Endothelial cell (in vitro differentiated cells): ENCODE data around the gene PTPN23. TPM values are rescaled to one million over a fixed set of nuclear protein-coding genes. Genes with fewer than 3 reads are reported as not detected.

Experiments
- DNase-seq: peaks from one replicate; pipeline ENCODE4 v3.0.0; 2021; ENCODE audit warnings: low spot score
- H3K27ac Mint-ChIP-seq: one replicate; pipeline ENCODE4 v1.8.0; 2021; ENCODE audit warnings: mixed read lengths, inconsistent platforms; ENCODE audit not compliant: unreplicated experiment
- H3K27me3 Mint-ChIP-seq: one replicate; pipeline ENCODE4 v1.8.0; 2021; ENCODE audit warnings: mild to moderate bottlenecking, moderate library complexity, mixed read lengths, inconsistent platforms; ENCODE audit not compliant: unreplicated experiment
- H3K36me3 Mint-ChIP-seq: one replicate; pipeline ENCODE4 v1.8.0; 2021; ENCODE audit warnings: mild to moderate bottlenecking, low read depth, mixed read lengths, inconsistent platforms; ENCODE audit not compliant: unreplicated experiment
- H3K4me1 Mint-ChIP-seq: one replicate; pipeline ENCODE4 v1.8.0; 2021; ENCODE audit warnings: mild to moderate bottlenecking, mixed read lengths, inconsistent platforms; ENCODE audit not compliant: unreplicated experiment
- H3K4me3 Mint-ChIP-seq: one replicate; pipeline ENCODE4 v1.8.0; 2021; ENCODE audit warnings: mild to moderate bottlenecking, mixed read lengths, inconsistent platforms; ENCODE audit not compliant: unreplicated experiment
- H3K9me3 Mint-ChIP-seq: one replicate; pipeline ENCODE4 v1.8.0; 2021; ENCODE audit warnings: mixed read lengths, inconsistent platforms; ENCODE audit not compliant: unreplicated experiment
- total RNA-seq: library from RNA; stranded (reverse); fragmentation: NEBNext Ultra II Directional; extraction: Animal tissue kit (Norgen Biotek cat#: 25700); gene quantifications from one replicate; pipeline ENCODE4 v1.2.1, GENCODE V29; 2021; ENCODE audit not compliant: unreplicated experiment
- TF ChIP-seq, protein P1 (sequence below): fragments of 200-600 bp; sonication (generic); IDR thresholded peaks from one replicate; pipeline ENCODE4 v1.5.0; 2021; ENCODE audit warnings: antibody characterized with exemption; ENCODE audit not compliant: unreplicated experiment

The PTPN23 gene
- total RNA-seq, 1 donor from 2014 or later: 47.8 TPM

DNA sequence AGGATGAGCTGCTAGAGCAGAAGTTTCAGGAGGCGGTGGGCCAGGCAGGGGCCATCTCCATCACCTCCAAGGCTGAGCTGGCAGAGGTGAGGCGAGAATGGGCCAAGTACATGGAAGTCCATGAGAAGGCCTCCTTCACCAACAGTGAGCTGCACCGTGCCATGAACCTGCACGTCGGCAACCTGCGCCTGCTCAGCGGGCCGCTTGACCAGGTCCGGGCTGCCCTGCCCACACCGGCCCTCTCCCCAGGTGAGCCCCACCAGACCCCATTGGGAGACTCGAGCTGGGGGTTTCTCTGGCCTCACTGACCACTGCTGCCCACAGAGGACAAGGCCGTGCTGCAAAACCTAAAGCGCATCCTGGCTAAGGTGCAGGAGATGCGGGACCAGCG is 28.0 kb downstream of the PTPN23 start:
- no peak overlapping the region for H3K27ac Mint-ChIP-seq
- H3K4me1 Mint-ChIP-seq: no peaks in the 10 kb centered on the region
- DNase-seq: no peak
- TF ChIP-seq, protein P1, sequence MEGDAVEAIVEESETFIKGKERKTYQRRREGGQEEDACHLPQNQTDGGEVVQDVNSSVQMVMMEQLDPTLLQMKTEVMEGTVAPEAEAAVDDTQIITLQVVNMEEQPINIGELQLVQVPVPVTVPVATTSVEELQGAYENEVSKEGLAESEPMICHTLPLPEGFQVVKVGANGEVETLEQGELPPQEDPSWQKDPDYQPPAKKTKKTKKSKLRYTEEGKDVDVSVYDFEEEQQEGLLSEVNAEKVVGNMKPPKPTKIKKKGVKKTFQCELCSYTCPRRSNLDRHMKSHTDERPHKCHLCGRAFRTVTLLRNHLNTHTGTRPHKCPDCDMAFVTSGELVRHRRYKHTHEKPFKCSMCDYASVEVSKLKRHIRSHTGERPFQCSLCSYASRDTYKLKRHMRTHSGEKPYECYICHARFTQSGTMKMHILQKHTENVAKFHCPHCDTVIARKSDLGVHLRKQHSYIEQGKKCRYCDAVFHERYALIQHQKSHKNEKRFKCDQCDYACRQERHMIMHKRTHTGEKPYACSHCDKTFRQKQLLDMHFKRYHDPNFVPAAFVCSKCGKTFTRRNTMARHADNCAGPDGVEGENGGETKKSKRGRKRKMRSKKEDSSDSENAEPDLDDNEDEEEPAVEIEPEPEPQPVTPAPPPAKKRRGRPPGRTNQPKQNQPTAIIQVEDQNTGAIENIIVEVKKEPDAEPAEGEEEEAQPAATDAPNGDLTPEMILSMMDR: no peak
- H3K36me3 Mint-ChIP-seq: peaks cover 10% of the 10 kb centered on the region
- H3K27me3 Mint-ChIP-seq: peaks cover 10% of the 10 kb centered on the region
- no peaks in the 10 kb centered on the region for H3K9me3 Mint-ChIP-seq
- no peak overlapping the region for H3K4me3 Mint-ChIP-seq

DNA sequence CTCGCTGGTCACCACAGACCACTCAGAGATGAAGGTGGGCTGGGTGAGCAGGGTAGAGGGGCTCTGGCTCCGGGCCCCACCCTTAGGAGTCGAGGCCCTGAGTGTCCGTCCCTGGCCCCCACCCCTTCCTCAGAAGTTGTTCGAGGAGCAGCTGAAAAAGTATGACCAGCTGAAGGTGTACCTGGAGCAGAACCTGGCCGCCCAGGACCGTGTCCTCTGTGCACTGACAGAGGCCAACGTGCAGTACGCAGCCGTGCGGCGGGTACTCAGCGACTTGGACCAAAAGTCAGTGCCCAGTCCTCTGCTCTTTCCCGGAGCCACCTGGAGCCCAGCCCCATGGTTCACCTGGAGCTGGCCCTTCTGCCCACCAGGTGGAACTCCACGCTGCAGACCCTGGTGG is 28.5 kb downstream of the PTPN23 start:
- no peak for DNase-seq
- Mint-ChIP-seq H3K27me3 (peaks cover 10% of the 10 kb centered on the region), H3K9me3 (no peaks in the 10 kb centered on the region), H3K36me3 (peaks cover 12% of the 10 kb centered on the region), H3K4me1 (no peaks in the 10 kb centered on the region), H3K4me3 (no peak overlapping the region), H3K27ac (no peak overlapping the region)
- TF ChIP-seq, protein P1: no peak

DNA sequence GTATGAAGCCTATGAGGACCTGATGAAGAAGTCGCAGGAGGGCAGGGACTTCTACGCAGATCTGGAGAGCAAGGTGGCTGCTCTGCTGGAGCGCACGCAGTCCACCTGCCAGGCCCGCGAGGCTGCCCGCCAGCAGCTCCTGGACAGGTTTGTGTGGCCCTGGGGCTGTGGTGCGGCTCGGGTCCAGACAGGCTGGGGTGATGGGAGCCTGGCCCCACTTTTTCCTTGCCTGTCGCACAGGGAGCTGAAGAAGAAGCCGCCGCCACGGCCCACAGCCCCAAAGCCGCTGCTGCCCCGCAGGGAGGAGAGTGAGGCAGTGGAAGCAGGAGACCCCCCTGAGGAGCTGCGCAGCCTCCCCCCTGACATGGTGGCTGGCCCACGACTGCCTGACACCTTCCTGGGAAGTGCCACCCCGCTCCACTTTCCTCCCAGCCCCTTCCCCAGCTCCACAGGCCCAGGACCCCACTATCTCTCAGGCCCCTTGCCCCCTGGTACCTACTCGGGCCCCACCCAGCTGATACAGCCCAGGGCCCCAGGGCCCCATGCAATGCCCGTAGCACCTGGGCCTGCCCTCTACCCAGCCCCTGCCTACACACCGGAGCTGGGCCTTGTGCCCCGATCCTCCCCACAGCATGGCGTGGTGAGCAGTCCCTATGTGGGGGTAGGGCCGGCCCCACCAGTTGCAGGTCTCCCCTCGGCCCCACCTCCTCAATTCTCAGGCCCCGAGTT is 29.0 kb downstream of the PTPN23 start:
- Mint-ChIP-seq H3K27me3 (peaks cover 10% of the 10 kb centered on the region), H3K36me3 (peaks cover 15% of the 10 kb centered on the region)

DNA sequence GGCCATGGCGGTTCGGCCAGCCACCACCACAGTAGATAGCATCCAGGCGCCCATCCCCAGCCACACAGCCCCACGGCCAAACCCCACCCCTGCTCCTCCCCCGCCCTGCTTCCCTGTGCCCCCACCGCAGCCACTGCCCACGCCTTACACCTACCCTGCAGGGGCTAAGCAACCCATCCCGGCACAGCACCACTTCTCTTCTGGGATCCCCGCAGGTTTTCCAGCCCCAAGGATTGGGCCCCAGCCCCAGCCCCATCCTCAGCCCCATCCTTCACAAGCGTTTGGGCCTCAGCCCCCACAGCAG is 29.5 kb downstream of the PTPN23 start:
- H3K9me3 Mint-ChIP-seq: no peaks in the 10 kb centered on the region
- TF ChIP-seq, protein P1: no peak
- H3K4me3 Mint-ChIP-seq: no peak overlapping the region
- H3K4me1 Mint-ChIP-seq: no peaks in the 10 kb centered on the region
- H3K27ac Mint-ChIP-seq: no peak overlapping the region
- H3K27me3 Mint-ChIP-seq: peaks cover 11% of the 10 kb centered on the region
- peaks cover 20% of the 10 kb centered on the region for H3K36me3 Mint-ChIP-seq
- DNase-seq: no peak

More for the DNA sequence above, 29.0 kb downstream of the PTPN23 start:
- H3K4me1 Mint-ChIP-seq: no peaks in the 10 kb centered on the region
- TF ChIP-seq, protein P1: no peak
- H3K4me3 Mint-ChIP-seq: no peak overlapping the region
- H3K9me3 Mint-ChIP-seq: no peaks in the 10 kb centered on the region
- no peak for DNase-seq
- no peak overlapping the region for H3K27ac Mint-ChIP-seq

DNA sequence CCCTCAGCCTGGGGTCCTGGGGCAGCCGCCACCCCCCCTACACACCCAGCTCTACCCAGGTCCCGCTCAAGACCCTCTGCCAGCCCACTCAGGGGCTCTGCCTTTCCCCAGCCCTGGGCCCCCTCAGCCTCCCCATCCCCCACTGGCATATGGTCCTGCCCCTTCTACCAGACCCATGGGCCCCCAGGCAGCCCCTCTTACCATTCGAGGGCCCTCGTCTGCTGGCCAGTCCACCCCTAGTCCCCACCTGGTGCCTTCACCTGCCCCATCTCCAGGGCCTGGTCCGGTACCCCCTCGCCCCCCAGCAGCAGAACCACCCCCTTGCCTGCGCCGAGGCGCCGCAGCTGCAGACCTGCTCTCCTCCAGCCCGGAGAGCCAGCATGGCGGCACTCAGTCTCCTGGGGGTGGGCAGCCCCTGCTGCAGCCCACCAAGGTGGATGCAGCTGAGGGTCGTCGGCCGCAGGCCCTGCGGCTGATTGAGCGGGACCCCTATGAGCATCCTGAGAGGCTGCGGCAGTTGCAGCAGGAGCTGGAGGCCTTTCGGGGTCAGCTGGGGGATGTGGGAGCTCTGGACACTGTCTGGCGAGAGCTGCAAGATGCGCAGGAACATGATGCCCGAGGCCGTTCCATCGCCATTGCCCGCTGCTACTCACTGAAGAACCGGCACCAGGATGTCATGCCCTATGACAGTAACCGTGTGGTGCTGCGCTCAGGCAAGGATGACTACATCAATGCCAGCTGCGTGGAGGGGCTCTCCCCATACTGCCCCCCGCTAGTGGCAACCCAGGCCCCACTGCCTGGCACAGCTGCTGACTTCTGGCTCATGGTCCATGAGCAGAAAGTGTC is 30.2 kb downstream of the PTPN23 start:
- no peak for DNase-seq
- Mint-ChIP-seq H3K4me3 (no peak overlapping the region), H3K4me1 (no peaks in the 10 kb centered on the region), H3K9me3 (no peaks in the 10 kb centered on the region), H3K36me3 (peaks cover 26% of the 10 kb centered on the region), H3K27ac (no peak overlapping the region), H3K27me3 (peaks cover 17% of the 10 kb centered on the region)
- TF ChIP-seq, protein P1: no peak
